ENCODE results near the gene RNF31.

GRCh38 chr14:24150993-24151392, 3.7 kb downstream of the RNF31 start:
- no peak for TF ChIP-seq EZH2 (IDR thresholded peaks at IDR 0.05; ENCODE audit: low read length, unreplicated experiment)
- no peak for TF ChIP-seq CTCF (conservative IDR thresholded peaks at IDR 0.05; ENCODE audit: low read depth, low read length)
- TF ChIP-seq EZH2phosphoT487 (IDR thresholded peaks at IDR 0.05; ENCODE audit: borderline replicate concordance, low read length): no peak
